H1 (cell line): Measurements from ENCODE around the gene CBX2. TPM values are rescaled to one million over a fixed set of nuclear protein-coding genes. Genes with fewer than 3 reads are reported as not detected.

ENCODE experiments used
- ASH2L ChIP-seq: fragments of 200-600, 300-600 bp; sonication (generic); IDR thresholded peaks from one replicate; pipeline ENCODE4 v1.7.1; 2017; ENCODE audit warnings: low read length
- ATF2 ChIP-seq: IDR thresholded peaks from 2 replicates; pipeline ENCODE4 v1.6.1; 2012; ENCODE audit warnings: low read length, inconsistent platforms
- BCL11A ChIP-seq, 2 experiments: IDR thresholded peaks; one replicate each; pipeline ENCODE4 v1.6.1; 2011; ENCODE audit warnings: low read depth in 2 of 2, low read length in 2 of 2, mild to moderate bottlenecking in 2 of 2
- CBX8 ChIP-seq: fragments of 300-800, 300-1000 bp; sonication (generic); IDR thresholded peaks from 2 replicates; pipeline ENCODE4 v1.7.1; 2016; ENCODE audit warnings: low read depth, low read length, borderline replicate concordance
- CREB1 ChIP-seq: IDR thresholded peaks from 2 replicates; pipeline ENCODE4 v1.6.1; 2012; ENCODE audit warnings: inconsistent platforms
- CTBP2 ChIP-seq: IDR thresholded peaks from 2 replicates; pipeline ENCODE4 v1.7.0; 2011; ENCODE audit warnings: borderline replicate concordance, mild to moderate bottlenecking, moderate library complexity, mixed read lengths, low read length; ENCODE audit not compliant: insufficient read depth, insufficient read length
- EGR1 ChIP-seq: IDR thresholded peaks from 2 replicates; pipeline ENCODE4 v1.6.1; 2011; ENCODE audit warnings: low read depth, low read length, borderline replicate concordance
- EZH2 ChIP-seq: fragments of 200-600 bp; sonication (generic); IDR thresholded peaks from 2 replicates; pipeline ENCODE4 v1.7.1; 2012; ENCODE audit warnings: low read depth, mild to moderate bottlenecking, moderate library complexity, low read length, inconsistent platforms; ENCODE audit not compliant: severe bottlenecking
- GABPA ChIP-seq: IDR thresholded peaks from 2 replicates; pipeline ENCODE4 v1.6.1; 2011; ENCODE audit warnings: mild to moderate bottlenecking, low read length, moderate library complexity, borderline replicate concordance; ENCODE audit not compliant: insufficient read depth
- HDAC2 ChIP-seq, 2 experiments: fragments of 300-600 bp in 1 of 2; sonication (generic) in 1 of 2; IDR thresholded peaks; 2 replicates each; pipeline ENCODE4 v1.6.1; 2011 to 2012; ENCODE audit warnings: low read depth in 2 of 2, low read length in 2 of 2, mild to moderate bottlenecking in 2 of 2, moderate library complexity in 2 of 2, borderline replicate concordance in 1 of 2, inconsistent platforms in 1 of 2
- HDAC6 ChIP-seq: IDR thresholded peaks from one replicate; pipeline ENCODE4 v1.7.1; 2012; ENCODE audit warnings: low read depth, mild to moderate bottlenecking, inconsistent platforms, low read length, moderate library complexity
- JUN ChIP-seq: IDR thresholded peaks from 2 replicates; pipeline ENCODE4 v1.6.1; 2011; ENCODE audit warnings: low read depth, mild to moderate bottlenecking, improper control_type of control experiment, low read length
- KDM5A ChIP-seq: fragments of 200-600 bp; IDR thresholded peaks from 2 replicates; pipeline ENCODE4 v1.7.1; 2012; ENCODE audit warnings: mild to moderate bottlenecking, low read length, inconsistent platforms, mixed read lengths
- MAFK ChIP-seq: IDR thresholded peaks from 2 replicates; pipeline ENCODE4 v1.6.1; 2012; ENCODE audit warnings: low read depth, mild to moderate bottlenecking, improper control_type of control experiment, low read length
- MAX ChIP-seq: IDR thresholded peaks from 2 replicates; pipeline ENCODE4 v1.6.1; 2012; ENCODE audit warnings: inconsistent platforms
- NANOG ChIP-seq: IDR thresholded peaks from 2 replicates; pipeline ENCODE4 v1.6.1; 2011; ENCODE audit warnings: low read length, low read depth, mild to moderate bottlenecking, inconsistent platforms; ENCODE audit not compliant: insufficient read depth, poor library complexity, severe bottlenecking
- POLR2A ChIP-seq, 2 experiments: IDR thresholded peaks; 1 replicate in 1 of 2; 2 replicates in 1 of 2; pipeline ENCODE4 v1.6.1; 2011; ENCODE audit warnings: low read depth in 2 of 2, low read length in 2 of 2, mild to moderate bottlenecking in 2 of 2; ENCODE audit errors: control extremely low read depth in 1 of 2
- SIRT6 ChIP-seq: IDR thresholded peaks from one replicate; pipeline ENCODE4 v1.7.1; 2012; ENCODE audit warnings: low read length, inconsistent platforms
- SP1 ChIP-seq: IDR thresholded peaks from 2 replicates; pipeline ENCODE4 v1.6.1; 2011; ENCODE audit warnings: low read depth, low read length
- TAF7 ChIP-seq: optimal IDR thresholded peaks from 2 replicates; pipeline ENCODE3; 2011; ENCODE audit warnings: low read depth, mild to moderate bottlenecking, inconsistent platforms, low read length, moderate library complexity, borderline replicate concordance
- TEAD4 ChIP-seq: IDR thresholded peaks from 2 replicates; pipeline ENCODE4 v1.6.1; 2012; ENCODE audit warnings: low read depth, low read length, inconsistent platforms, mixed read lengths
- YY1 ChIP-seq: IDR thresholded peaks from 2 replicates; pipeline ENCODE4 v1.6.1; 2011; ENCODE audit warnings: low read depth, mild to moderate bottlenecking, low read length
- polyA plus RNA-seq, 7 experiments: library from polyadenylated mRNA; depleted of rRNA in 3 of 7; stranded (reverse) in 5 of 7; unstranded in 2 of 7; fragments of >200 nt in 5 of 7; fragments of 200-250 nt in 2 of 7; gene quantifications; 1 replicate in 5 of 7; 2 replicates in 1 of 7; 4 replicates in 1 of 7; pipeline versions ENCODE4 v1.2.1 to v1.2.3, GENCODE V29; 2011 to 2013; ENCODE audit warnings: missing spikeins in 2 of 7, mixed read lengths in 2 of 7
- total RNA-seq: library from RNA; stranded (reverse); fragmentation: NEBNext Ultra II Directional; extraction: Animal tissue kit (Norgen Biotek cat#: 25700); gene quantifications from 2 replicates; pipeline ENCODE4 v1.2.1, GENCODE V29; 2021

The CBX2 gene
- total and polyA plus RNA-seq, 2 of the 8 experiments (the other 6 are each of a cell fraction or from before 2014, with no cell fraction given), result 64.3 to 83.9 TPM

- no peak for TF ChIP-seq BCL11A (IDR thresholded peaks at IDR 0.05; ENCODE audit: low read depth in 2 of 2, low read length in 2 of 2)
- peak; percentile 87 for TF ChIP-seq SP1
- TF ChIP-seq CTBP2, result no peak
- TF ChIP-seq ATF2, result no peak
- no peak for TF ChIP-seq YY1
- TF ChIP-seq SIRT6, result no peak
- no peak; a peak in 1 of 3 replicates for TF ChIP-seq POLR2A (IDR thresholded peaks at IDR 0.05; ENCODE audit: control extremely low read depth in 1 of 2, low read depth in 2 of 2, low read length in 2 of 2)
- TF ChIP-seq ASH2L, result peak; percentile 1
- TF ChIP-seq KDM5A, result no peak
- no peak for TF ChIP-seq NANOG
- no peak for TF ChIP-seq HDAC2 (IDR thresholded peaks at IDR 0.05; ENCODE audit: borderline replicate concordance in 1 of 2, low read depth in 2 of 2, low read length in 2 of 2)
- no peak for TF ChIP-seq EGR1
- TF ChIP-seq CBX8, result no peak
- no peak for TF ChIP-seq TEAD4
- 0 out of 2 replicates have a peak, but pooled peaks have one; percentile 30 for TF ChIP-seq CREB1
- TF ChIP-seq MAFK, result no peak
- no peak for TF ChIP-seq HDAC6
- TF ChIP-seq MAX, result peak; percentile 56; the same call in 1 of the 2 replicates
- no peak for TF ChIP-seq EZH2
- TF ChIP-seq GABPA, result no peak; the same call in 1 of the 2 replicates
- TF ChIP-seq JUN, result no peak
- TF ChIP-seq TAF7, result no peak
- TF ChIP-seq, all 59 proteins: peak for 9
These were observed 646 bp downstream of the CBX2 start (continued) for GRCh38 chr17:79778504-79779083.
